A549 (cell line): ENCODE measurements around the gene MON2. TPM values are rescaled to one million over a fixed set of nuclear protein-coding genes. Genes with fewer than 3 reads are reported as not detected.

ENCODE experiments used
- ATAC-seq, 2 experiments: fragments of 200-7000 bp in 1 of 2; fragments of >200 bp in 1 of 2; cut with Nextera tagmentation in 1 of 2; cut with Tn5 transposase in 1 of 2; 3 replicates each; pipeline versions ENCODE4 v1.8.0 to v1.9.1; 2018 to 2020; ENCODE audit warnings: mild to moderate bottlenecking in 1 of 2, moderate library complexity in 1 of 2
- CTCF ChIA-PET: fragments of 300-600 bp; sonication (Branson Sonifier 250); formaldehyde crosslinking; extraction: SDS; loops from one replicate; lab custom pipeline; 2021; ENCODE audit warnings: antibody characterized with exemption, inconsistent platforms; lab: Yijun Ruan, JAX
- POLR2A ChIA-PET: fragments of 350-600 bp; formaldehyde crosslinking; extraction: SDS; loops from one replicate; lab custom pipeline; 2021; ENCODE audit warnings: antibody characterized with exemption, inconsistent platforms; lab: Yijun Ruan, JAX
- DNase-seq, 2 experiments: peaks; one replicate each; pipeline versions ENCODE4 v3.0.0 to v3.0.0-alpha.2; 2011 to 2016; ENCODE audit warnings: low read depth in 1 of 2, low spot score in 1 of 2
- FAIRE-seq: peaks from 2 replicates; lab custom pipeline; 2011; peaks lifted over from hg19 to GRCh38; lab: Jason Lieb, UNC
- H3K27ac ChIP-seq, 2 experiments: fragments of >200 bp; sonication (Bioruptor Twin); formaldehyde crosslinking; 3 replicates each; pipeline ENCODE4 v1.5.1; 2016 to 2017
- H3K4me1 ChIP-seq: fragments of >200 bp; sonication (Bioruptor Twin); formaldehyde crosslinking; 3 replicates; pipeline ENCODE4 v1.6.1; 2016
- H3K4me2 ChIP-seq: fragments of >200 bp; sonication (Bioruptor Twin); formaldehyde crosslinking; 3 replicates; pipeline ENCODE4 v1.6.1; 2016
- H3K4me3 ChIP-seq: fragments of >200 bp; sonication (Bioruptor Twin); formaldehyde crosslinking; 3 replicates; pipeline ENCODE4 v1.5.1; 2016
- H3K9me3 ChIP-seq: fragments of >200 bp; sonication (Bioruptor Twin); formaldehyde crosslinking; 3 replicates; pipeline ENCODE4 v1.6.1; 2016
- CBX8 ChIP-seq: fragments of 200-600 bp; sonication (generic); IDR thresholded peaks from 2 replicates; pipeline ENCODE4 v1.6.1; 2016
- EHF ChIP-seq: fragments of 250-450 bp; sonication (Bioruptor Pico); IDR thresholded peaks from 2 replicates; pipeline ENCODE4 v1.5.0; 2020; ENCODE audit warnings: mild to moderate bottlenecking
- FOSB ChIP-seq: fragments of 250-450 bp; sonication (Bioruptor Pico); IDR thresholded peaks from 2 replicates; pipeline ENCODE4 v1.5.0; 2020; ENCODE audit warnings: mild to moderate bottlenecking, moderate library complexity
- GATA3 ChIP-seq: IDR thresholded peaks from 2 replicates; pipeline ENCODE4 v1.6.1; 2012; ENCODE audit warnings: borderline replicate concordance
- HDAC2 ChIP-seq: fragments of 200-600 bp; sonication (generic); IDR thresholded peaks from 2 replicates; pipeline ENCODE4 v1.6.1; 2016
- HOXA7 ChIP-seq: fragments of 250-450 bp; sonication (Bioruptor Pico); IDR thresholded peaks from 2 replicates; pipeline ENCODE4 v1.5.0; 2020; ENCODE audit warnings: mild to moderate bottlenecking, moderate library complexity
- HOXB13 ChIP-seq: fragments of 250-450 bp; sonication (Bioruptor Pico); IDR thresholded peaks from 2 replicates; pipeline ENCODE4 v1.5.0; 2020; ENCODE audit warnings: low read depth, mild to moderate bottlenecking, moderate library complexity
- JUN ChIP-seq, 2 experiments: fragments of >200 bp; sonication (Bioruptor Twin); formaldehyde crosslinking; IDR thresholded peaks; 2 replicates in 1 of 2; 3 replicates in 1 of 2; pipeline ENCODE4 v1.6.1; 2016 to 2017
- KDM1A ChIP-seq: fragments of 200-600 bp; sonication (generic); IDR thresholded peaks from 2 replicates; pipeline ENCODE4 v1.6.1; 2016; ENCODE audit warnings: low read depth, mild to moderate bottlenecking
- KDM5A ChIP-seq: fragments of 200-600 bp; sonication (generic); IDR thresholded peaks from 2 replicates; pipeline ENCODE4 v1.6.1; 2016; ENCODE audit warnings: antibody characterized with exemption, mild to moderate bottlenecking
- MAFK ChIP-seq: fragments of 450-650 bp; IDR thresholded peaks from 2 replicates; pipeline ENCODE4 v1.6.1; 2014; ENCODE audit not compliant: partially characterized antibody
- NR3C1 ChIP-seq: fragments of >200 bp; sonication (Bioruptor Twin); formaldehyde crosslinking; IDR thresholded peaks from 3 replicates; pipeline ENCODE4 v1.6.1; 2017
- PHF8 ChIP-seq: fragments of 200-600 bp; sonication (generic); IDR thresholded peaks from 2 replicates; pipeline ENCODE4 v1.6.1; 2016; ENCODE audit warnings: low read depth, mild to moderate bottlenecking, antibody characterized with exemption, moderate library complexity, borderline replicate concordance
- RAD21 ChIP-seq, 2 experiments: fragments of >200 bp in 1 of 2; sonication (Bioruptor Twin) in 1 of 2; formaldehyde crosslinking in 1 of 2; IDR thresholded peaks in 1 of 2; conservative IDR thresholded peaks in 1 of 2; 2 replicates in 1 of 2; 3 replicates in 1 of 2; pipeline ENCODE4 v1.6.1; 2012 to 2018; ENCODE audit warnings: inconsistent platforms in 1 of 2
- SMC3 ChIP-seq: fragments of >200 bp; sonication (Bioruptor Twin); formaldehyde crosslinking; IDR thresholded peaks from 3 replicates; pipeline ENCODE4 v1.6.1; 2018; ENCODE audit warnings: inconsistent platforms
- TFCP2L1 ChIP-seq: fragments of 250-450 bp; sonication (Bioruptor Pico); IDR thresholded peaks from 2 replicates; pipeline ENCODE4 v1.5.0; 2021; ENCODE audit warnings: mild to moderate bottlenecking
- TP53 ChIP-seq: fragments of 250-450 bp; sonication (Bioruptor Pico); IDR thresholded peaks from 2 replicates; pipeline ENCODE4 v1.5.0; 2021; ENCODE audit warnings: mild to moderate bottlenecking, moderate library complexity
- ZC3H11A ChIP-seq: fragments of 450-650 bp; IDR thresholded peaks from 2 replicates; pipeline ENCODE4 v1.6.1; 2014; ENCODE audit warnings: antibody characterized with exemption, mild to moderate bottlenecking
- WGBS: methylation state at CpG from one replicate; pipeline ENCODE4 v1.1.6; 2017; ENCODE audit errors: missing lambda C conversion rate; 5-methylcytosine and 5-hydroxymethylcytosine counted together
- polyA plus RNA-seq, 4 experiments: library from polyadenylated mRNA; depleted of rRNA in 3 of 4; stranded (reverse); fragments of >200 nt; fragmentation: RNase III in 1 of 4; extraction: RNeasy Plus Mini Kit Qiagen cat#74134 plus additional on column Dnase treatment in 1 of 4; gene quantifications; 2 replicates in 3 of 4; 3 replicates in 1 of 4; pipeline ENCODE4 v1.2.3, GENCODE V29; 2011 to 2017
- TF ChIP-seq, protein P1 (sequence below): IDR thresholded peaks from 2 replicates; pipeline ENCODE4 v1.6.1; 2012; ENCODE audit warnings: low read depth, borderline replicate concordance
- TF ChIP-seq, protein P2 (sequence below): fragments of 150-350 bp; IDR thresholded peaks from 2 replicates; pipeline ENCODE4 v1.6.1; 2014; ENCODE audit warnings: low read depth, mild to moderate bottlenecking, low read length
- TF ChIP-seq, protein P3 (sequence below): IDR thresholded peaks from 2 replicates; pipeline ENCODE4 v1.6.1; 2012
- TF ChIP-seq, protein P4 (sequence below): IDR thresholded peaks from 2 replicates; pipeline ENCODE4 v1.6.1; 2012

Gene MON2
- polyA plus RNA-seq, 2 of the 4 experiments (the other 2 are of a cell fraction) = 17.1 to 27.7 TPM

DNA sequence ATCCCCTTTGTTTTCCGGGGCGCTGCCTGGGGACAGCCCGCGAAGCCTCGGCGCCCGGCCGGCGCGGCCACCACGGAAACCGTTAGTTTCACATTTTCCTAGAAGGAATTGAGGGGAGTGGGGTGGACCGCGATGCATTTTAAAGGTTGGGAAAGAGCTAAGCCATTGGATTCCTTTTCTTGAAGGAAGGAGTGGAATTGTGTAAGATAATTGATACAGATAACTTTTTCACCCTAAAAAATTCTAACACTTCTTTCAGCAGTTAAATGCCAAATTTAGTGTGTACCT lies 137.1 kb downstream of the MON2 start:
- under 1% methylated on average over 14 of the region's 14 CpGs for WGBS
- POLR2A ChIA-PET = interaction anchor here (0.6 to 2.3 kb wide), 27 partner anchors 8 to 465 kb away, joined by 3 to 34 read pairs (median 3); partner anchors contain the start of gene MON2
- H3K9me3 ChIP-seq = no peaks in the 10 kb centered on the region
- CTCF ChIA-PET = interaction anchor here (0.5 to 2.5 kb wide), 15 partner anchors 12 to 465 kb away, joined by 3 to 44 read pairs (median 4); no protein-coding TSS in a partner anchor
- H3K4me3 ChIP-seq = peak overlapping the region; percentile 65
- DNase-seq (no peak), ATAC-seq (no peak), FAIRE-seq (no peak)
- peak overlapping the region; percentile 84 for H3K4me2 ChIP-seq
- TF ChIP-seq, protein P1, sequence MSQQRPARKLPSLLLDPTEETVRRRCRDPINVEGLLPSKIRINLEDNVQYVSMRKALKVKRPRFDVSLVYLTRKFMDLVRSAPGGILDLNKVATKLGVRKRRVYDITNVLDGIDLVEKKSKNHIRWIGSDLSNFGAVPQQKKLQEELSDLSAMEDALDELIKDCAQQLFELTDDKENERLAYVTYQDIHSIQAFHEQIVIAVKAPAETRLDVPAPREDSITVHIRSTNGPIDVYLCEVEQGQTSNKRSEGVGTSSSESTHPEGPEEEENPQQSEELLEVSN = no peak
- peak; percentile 5; the same call in 1 of the 2 replicates for TF ChIP-seq GATA3
- peak; percentile 5; the same call in 1 of the 2 replicates for TF ChIP-seq PHF8
- peaks cover 54% of the 10 kb centered on the region for H3K4me1 ChIP-seq
- peak overlapping the region; percentile 98 for H3K27ac ChIP-seq

DNA sequence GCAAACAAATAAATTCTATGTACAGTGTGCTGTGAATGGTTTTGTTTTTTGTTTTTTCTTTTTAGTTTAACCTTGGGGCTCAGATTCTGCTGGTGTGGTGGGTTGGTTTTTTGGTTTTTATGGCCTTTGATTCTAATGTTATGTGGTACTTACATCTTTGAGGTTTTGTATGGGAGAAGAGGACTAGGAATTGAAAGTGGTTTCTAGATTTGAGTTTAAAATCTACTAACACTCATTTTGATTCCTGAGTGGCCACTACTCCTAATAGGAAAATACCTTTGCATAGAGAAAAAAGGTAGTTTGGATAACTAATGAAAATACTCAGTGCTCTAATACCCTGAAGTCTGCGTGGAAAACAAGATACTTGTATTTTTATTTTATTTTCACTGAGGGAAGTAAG lies 137.7 kb downstream of the MON2 start:
- DNase-seq (no peak), ATAC-seq (no peak), FAIRE-seq (no peak)
- 2% methylated on average over 1 of the region's 1 CpG for WGBS
- peak overlapping the region; percentile 98 for H3K27ac ChIP-seq
- peak overlapping the region; percentile 65 for H3K4me3 ChIP-seq
- peak overlapping the region; percentile 84 for H3K4me2 ChIP-seq
- ChIA-PET POLR2A (interaction anchor here (0.6 to 2.3 kb wide), 10 partner anchors 22 to 465 kb away, joined by 3 to 34 read pairs (median 6); partner anchors contain the start of gene MON2), CTCF (interaction anchor here (0.5 to 2.5 kb wide), 8 partner anchors 14 to 209 kb away, joined by 3 to 44 read pairs (median 8); no protein-coding TSS in a partner anchor)
- no peaks in the 10 kb centered on the region for H3K9me3 ChIP-seq
- H3K4me1 ChIP-seq = peaks cover 54% of the 10 kb centered on the region
- peak; percentile 10; the same call in 1 of the 2 replicates for TF ChIP-seq FOSB (CRISPR knock-in tag)
- TF ChIP-seq SMC3 = no peak
- TF ChIP-seq ZC3H11A = no peak
- 0 out of 2 replicates have a peak, but pooled peaks have one; percentile 61 for TF ChIP-seq HOXA7 (CRISPR knock-in tag)
- TF ChIP-seq TFCP2L1 (CRISPR knock-in tag) = 0 out of 2 replicates have a peak, but pooled peaks have one; percentile 3
- no peak for TF ChIP-seq TP53 (CRISPR knock-in tag)

DNA sequence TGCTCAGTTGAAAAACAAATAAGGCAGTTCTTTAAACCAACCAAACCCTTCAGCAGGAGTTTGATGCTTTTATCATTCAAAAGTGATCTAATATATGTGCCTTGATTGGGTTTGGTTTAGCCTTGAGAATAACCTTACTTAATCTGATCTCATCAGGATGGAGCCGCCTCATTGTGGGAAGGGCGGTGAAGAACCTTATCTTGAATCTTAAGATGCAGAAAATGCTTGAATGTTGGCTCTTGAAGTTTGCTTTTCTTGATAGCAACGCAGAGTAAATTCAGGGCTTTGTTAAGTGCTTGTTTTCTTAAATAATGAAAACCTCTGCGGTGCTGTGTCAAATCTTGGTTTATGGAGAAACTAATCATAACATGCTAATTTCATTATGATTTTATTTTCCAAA lies 138.2 kb downstream of the MON2 start:
- POLR2A ChIA-PET = interaction anchor here (1.6 to 3.0 kb wide), 5 partner anchors 126 to 189 kb away, joined by 6 to 27 read pairs (median 13); no protein-coding TSS in a partner anchor
- Histone ChIP-seq H3K4me2 (peak overlapping the region; percentile 84), H3K4me3 (peak overlapping the region; percentile 65), H3K27ac (peak overlapping the region; percentile 98), H3K4me1 (peaks cover 54% of the 10 kb centered on the region), H3K9me3 (no peaks in the 10 kb centered on the region)
- TF ChIP-seq GATA3 = peak; percentile 56; the same call in 1 of the 2 replicates
- TF ChIP-seq, protein P2, sequence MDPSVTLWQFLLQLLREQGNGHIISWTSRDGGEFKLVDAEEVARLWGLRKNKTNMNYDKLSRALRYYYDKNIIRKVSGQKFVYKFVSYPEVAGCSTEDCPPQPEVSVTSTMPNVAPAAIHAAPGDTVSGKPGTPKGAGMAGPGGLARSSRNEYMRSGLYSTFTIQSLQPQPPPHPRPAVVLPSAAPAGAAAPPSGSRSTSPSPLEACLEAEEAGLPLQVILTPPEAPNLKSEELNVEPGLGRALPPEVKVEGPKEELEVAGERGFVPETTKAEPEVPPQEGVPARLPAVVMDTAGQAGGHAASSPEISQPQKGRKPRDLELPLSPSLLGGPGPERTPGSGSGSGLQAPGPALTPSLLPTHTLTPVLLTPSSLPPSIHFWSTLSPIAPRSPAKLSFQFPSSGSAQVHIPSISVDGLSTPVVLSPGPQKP = no peak
- TF ChIP-seq FOSB (CRISPR knock-in tag) = no peak
- TF ChIP-seq JUN (IDR thresholded peaks at IDR 0.05) = peak; percentile 19 to 35; a peak in 2 of 5 replicates
- TF ChIP-seq, protein P3, sequence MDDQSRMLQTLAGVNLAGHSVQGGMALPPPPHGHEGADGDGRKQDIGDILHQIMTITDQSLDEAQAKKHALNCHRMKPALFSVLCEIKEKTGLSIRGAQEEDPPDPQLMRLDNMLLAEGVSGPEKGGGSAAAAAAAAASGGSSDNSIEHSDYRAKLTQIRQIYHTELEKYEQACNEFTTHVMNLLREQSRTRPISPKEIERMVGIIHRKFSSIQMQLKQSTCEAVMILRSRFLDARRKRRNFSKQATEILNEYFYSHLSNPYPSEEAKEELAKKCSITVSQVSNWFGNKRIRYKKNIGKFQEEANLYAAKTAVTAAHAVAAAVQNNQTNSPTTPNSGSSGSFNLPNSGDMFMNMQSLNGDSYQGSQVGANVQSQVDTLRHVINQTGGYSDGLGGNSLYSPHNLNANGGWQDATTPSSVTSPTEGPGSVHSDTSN = no peak
- no peak for TF ChIP-seq PHF8
- CTCF ChIA-PET = interaction anchor here (1.2 to 3.1 kb wide), 5 partner anchors 11 to 194 kb away, joined by 4 to 25 read pairs (median 8); no protein-coding TSS in a partner anchor
- ATAC-seq (no peak), DNase-seq (peak in 1 of 2 experiments; percentile 57), FAIRE-seq (no peak)
- WGBS = 6% methylated on average over 4 of the region's 4 CpGs

DNA sequence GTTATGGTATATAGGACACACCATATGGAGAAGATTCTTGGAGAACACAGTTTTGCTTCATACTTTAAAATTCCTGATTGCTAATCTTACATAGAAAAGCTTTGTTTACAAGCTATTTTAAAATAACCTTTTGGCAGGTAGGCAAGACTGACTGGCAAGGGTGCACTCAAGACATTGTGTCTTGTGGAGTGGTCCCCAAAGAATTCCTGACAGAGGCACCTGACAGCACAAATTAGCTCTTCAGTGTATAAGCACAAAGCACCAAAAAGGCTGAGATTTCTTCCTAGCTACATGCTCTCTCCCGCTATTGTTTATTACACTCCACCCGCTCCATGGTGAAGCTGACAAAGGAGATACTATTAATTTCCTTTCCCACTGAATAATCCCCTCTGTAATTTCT lies 139.4 kb downstream of the MON2 start:
- H3K4me2 ChIP-seq = peak overlapping the region; percentile 84
- H3K27ac ChIP-seq = peak overlapping the region; percentile 98
- no peak for TF ChIP-seq HOXB13 (CRISPR knock-in tag)
- no peak for TF ChIP-seq CBX8
- peak; percentile 8; the same call in 1 of the 2 replicates for TF ChIP-seq EHF (CRISPR knock-in tag)
- TF ChIP-seq HDAC2 = no peak
- no peak for TF ChIP-seq KDM1A
- peak in 1 of 2 experiments; percentile 1; a peak in 1 of 5 replicates for TF ChIP-seq RAD21 (conservative IDR thresholded peaks at IDR 0.05 in 1 of 2, IDR thresholded peaks at IDR 0.05 in 1 of 2)
- TF ChIP-seq, protein P4, sequence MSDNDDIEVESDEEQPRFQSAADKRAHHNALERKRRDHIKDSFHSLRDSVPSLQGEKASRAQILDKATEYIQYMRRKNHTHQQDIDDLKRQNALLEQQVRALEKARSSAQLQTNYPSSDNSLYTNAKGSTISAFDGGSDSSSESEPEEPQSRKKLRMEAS = no peak
- no peak for TF ChIP-seq KDM5A
- no peak for TF ChIP-seq MAFK
- no peak for TF ChIP-seq NR3C1
- CTCF ChIA-PET = interaction anchor here (0.9 to 3.1 kb wide), 11 partner anchors 10 to 193 kb away, joined by 3 to 25 read pairs (median 5); no protein-coding TSS in a partner anchor
- FAIRE-seq (no peak), ATAC-seq (no peak), DNase-seq (no peak)
- H3K9me3 ChIP-seq = no peaks in the 10 kb centered on the region
- peaks cover 55% of the 10 kb centered on the region for H3K4me1 ChIP-seq
- POLR2A ChIA-PET = interaction anchor here (0.8 to 3.0 kb wide), 8 partner anchors 9 to 188 kb away, joined by 3 to 26 read pairs (median 6); no protein-coding TSS in a partner anchor
- H3K4me3 ChIP-seq = peak overlapping the region; percentile 65
- WGBS = 82% methylated on average over 2 of the region's 2 CpGs
